Measurements from ENCODE around the gene HSD17B3. TPM values are rescaled to one million over a fixed set of nuclear protein-coding genes. Genes with fewer than 3 reads are reported as not detected.

The HSD17B3 gene
- total and polyA plus RNA-seq, 2 donors (not counting 1 experiment from before 2014, with no cell fraction given) = not detected

- Mint-ChIP-seq H3K27ac (no peak overlapping the region), H3K4me1 (no peaks in the 10 kb centered on the region), H3K4me3 (no peak overlapping the region), H3K9me3 (ENCODE audit: insufficient read depth) (no peaks in the 10 kb centered on the region), H3K27me3 (no peaks in the 10 kb centered on the region)
- POLR2A ChIA-PET = no interaction called here
- Histone ChIP-seq H4K20me1 (ENCODE audit: control insufficient read depth, insufficient read depth, low read length, poor library complexity, severe bottlenecking) (no peaks in the 10 kb centered on the region), H2AFZ (ENCODE audit: insufficient read depth, low read depth, low read length, poor library complexity, severe bottlenecking) (no peak overlapping the region), H3K27ac (ENCODE audit: low read length in 2 of 2) (no peak overlapping the region), H3K9me3 (ENCODE audit: control extremely low read depth in 1 of 3, control insufficient read depth in 2 of 3, insufficient read depth in 1 of 3, low read length in 2 of 3) (peaks cover 0 to 6% (median 2%) of the 10 kb centered on the region in 3 donors), H3K4me3 (ENCODE audit: control extremely low read depth in 1 of 5, extremely low read depth in 1 of 5, insufficient read depth in 1 of 5, low read depth in 2 of 5, low read length in 4 of 5) (no peak overlapping the region), H3K4me1 (ENCODE audit: control insufficient read depth in 2 of 2, insufficient read depth in 2 of 2, low read length in 2 of 2) (no peaks in the 10 kb centered on the region), H3K79me2 (ENCODE audit: control insufficient read depth, insufficient read depth, low read length) (no peaks in the 10 kb centered on the region), H3K36me3 (replicated peaks in 1 of 2; ENCODE audit: control extremely low read depth in 1 of 2, control insufficient read depth in 1 of 2, extremely low read depth in 1 of 2, insufficient read depth in 2 of 2, low read length in 1 of 2) (no peaks in the 10 kb centered on the region), H3K9ac (ENCODE audit: low read length) (no peak overlapping the region), H3K4me2 (replicated peaks; ENCODE audit: low read depth, low read length, poor library complexity, severe bottlenecking) (no peak overlapping the region), H3K27me3 (replicated peaks in 1 of 4; ENCODE audit: control extremely low read depth in 1 of 4, control insufficient read depth in 3 of 4, insufficient read depth in 4 of 4, low read length in 3 of 4) (peaks cover 0 to 2% (median 0%) of the 10 kb centered on the region in 4 experiments)
- DNase-seq (no peak), ATAC-seq (ENCODE audit: low read depth) (no peak)
- TF ChIP-seq EZH2 (IDR thresholded peaks at IDR 0.05; ENCODE audit: borderline replicate concordance, insufficient read depth, low read depth, low read length, poor library complexity, severe bottlenecking) (no peak), CTCF (IDR thresholded peaks at IDR 0.05) (no peak)
- whole genome bisulfite sequencing (ENCODE audit: insufficient coverage) = 100% methylated on average over 1 of the region's 5 CpGs
- intact Hi-C loops (cut with micrococcal nuclease) = no loop called here
- CTCF ChIA-PET = interaction anchor here (1.3 to 1.8 kb wide), 2 partner anchors 16 to 26 kb away, joined by 3 to 6 read pairs; no protein-coding TSS in a partner anchor
Observed at GRCh38 chr9:96343515-96344360, 41.8 kb upstream of the HSD17B3 start.

GRCh38 chr9:96342571-96343245, 40.7 kb upstream of the HSD17B3 start:
- H3K9me3 Mint-ChIP-seq (ENCODE audit: insufficient read depth) = no peaks in the 10 kb centered on the region
- POLR2A ChIA-PET = no interaction called here

More at GRCh38 chr9:96342571-96343245, 40.7 kb upstream of the HSD17B3 start:
- Histone ChIP-seq H3K9me3 (ENCODE audit: control extremely low read depth in 1 of 3, control insufficient read depth in 2 of 3, insufficient read depth in 1 of 3, low read length in 2 of 3) (no peaks in the 10 kb centered on the region), H3K4me1 (ENCODE audit: control insufficient read depth in 2 of 2, insufficient read depth in 2 of 2, low read length in 2 of 2) (no peaks in the 10 kb centered on the region), H2AFZ (ENCODE audit: insufficient read depth, low read depth, low read length, poor library complexity, severe bottlenecking) (no peak overlapping the region), H3K79me2 (ENCODE audit: control insufficient read depth, insufficient read depth, low read length) (no peaks in the 10 kb centered on the region), H3K36me3 (replicated peaks in 1 of 2; ENCODE audit: control extremely low read depth in 1 of 2, control insufficient read depth in 1 of 2, extremely low read depth in 1 of 2, insufficient read depth in 2 of 2, low read length in 1 of 2) (no peaks in the 10 kb centered on the region), H3K4me2 (replicated peaks; ENCODE audit: low read depth, low read length, poor library complexity, severe bottlenecking) (no peak overlapping the region), H3K4me3 (ENCODE audit: control extremely low read depth in 1 of 5, extremely low read depth in 1 of 5, insufficient read depth in 1 of 5, low read depth in 2 of 5, low read length in 4 of 5) (no peak overlapping the region), H3K27ac (ENCODE audit: low read length in 2 of 2) (no peak overlapping the region), H3K27me3 (replicated peaks in 1 of 4; ENCODE audit: control extremely low read depth in 1 of 4, control insufficient read depth in 3 of 4, insufficient read depth in 4 of 4, low read length in 3 of 4) (no peaks in the 10 kb centered on the region), H3K9ac (ENCODE audit: low read length) (no peak overlapping the region), H4K20me1 (ENCODE audit: control insufficient read depth, insufficient read depth, low read length, poor library complexity, severe bottlenecking) (no peaks in the 10 kb centered on the region)
- H3K4me3 Mint-ChIP-seq = no peak overlapping the region
- DNase-seq = no peak
- no peak for ATAC-seq (ENCODE audit: low read depth)
- H3K27me3 Mint-ChIP-seq = no peaks in the 10 kb centered on the region
- H3K27ac Mint-ChIP-seq = no peak overlapping the region
- intact Hi-C loops (cut with micrococcal nuclease) = no loop called here
- CTCF ChIA-PET = no interaction called here
- WGBS (ENCODE audit: insufficient coverage) = 91% methylated on average over 15 of the region's 20 CpGs
- no peak for TF ChIP-seq EZH2 (IDR thresholded peaks at IDR 0.05; ENCODE audit: borderline replicate concordance, insufficient read depth, low read depth, low read length, poor library complexity, severe bottlenecking)
- TF ChIP-seq CTCF (IDR thresholded peaks at IDR 0.05) = no peak
- H3K4me1 Mint-ChIP-seq = no peaks in the 10 kb centered on the region

Measured in B cell (primary cell).